ENCODE results near the gene NT5C3A.

NT5C3A gene

DNA sequence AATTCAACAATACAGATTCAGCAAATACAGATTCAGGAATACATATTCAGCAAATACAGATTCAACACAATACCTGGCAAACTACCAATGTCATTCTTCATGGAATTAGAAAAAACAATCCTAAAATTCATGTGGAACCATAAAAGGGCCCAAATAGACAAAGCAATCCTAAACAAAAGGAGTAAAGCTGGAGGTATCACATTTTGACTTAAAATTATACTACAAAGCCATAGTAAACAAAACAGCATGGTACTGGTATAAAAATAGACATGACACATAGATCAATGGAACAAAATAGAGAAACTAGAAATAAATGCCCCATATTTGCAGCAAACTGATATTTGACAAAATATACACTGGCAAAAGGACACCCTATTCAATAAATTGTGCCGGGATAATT, 3.4 kb upstream of the NT5C3A start:
- TF ChIP-seq, protein P1, sequence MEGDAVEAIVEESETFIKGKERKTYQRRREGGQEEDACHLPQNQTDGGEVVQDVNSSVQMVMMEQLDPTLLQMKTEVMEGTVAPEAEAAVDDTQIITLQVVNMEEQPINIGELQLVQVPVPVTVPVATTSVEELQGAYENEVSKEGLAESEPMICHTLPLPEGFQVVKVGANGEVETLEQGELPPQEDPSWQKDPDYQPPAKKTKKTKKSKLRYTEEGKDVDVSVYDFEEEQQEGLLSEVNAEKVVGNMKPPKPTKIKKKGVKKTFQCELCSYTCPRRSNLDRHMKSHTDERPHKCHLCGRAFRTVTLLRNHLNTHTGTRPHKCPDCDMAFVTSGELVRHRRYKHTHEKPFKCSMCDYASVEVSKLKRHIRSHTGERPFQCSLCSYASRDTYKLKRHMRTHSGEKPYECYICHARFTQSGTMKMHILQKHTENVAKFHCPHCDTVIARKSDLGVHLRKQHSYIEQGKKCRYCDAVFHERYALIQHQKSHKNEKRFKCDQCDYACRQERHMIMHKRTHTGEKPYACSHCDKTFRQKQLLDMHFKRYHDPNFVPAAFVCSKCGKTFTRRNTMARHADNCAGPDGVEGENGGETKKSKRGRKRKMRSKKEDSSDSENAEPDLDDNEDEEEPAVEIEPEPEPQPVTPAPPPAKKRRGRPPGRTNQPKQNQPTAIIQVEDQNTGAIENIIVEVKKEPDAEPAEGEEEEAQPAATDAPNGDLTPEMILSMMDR (IDR thresholded peaks at IDR 0.05; ENCODE audit: insufficient read depth, missing control alignments): no peak
- FAIRE-seq: no peak
- DNase-seq (ENCODE audit: insufficient read length, low spot score): no peak

DNA sequence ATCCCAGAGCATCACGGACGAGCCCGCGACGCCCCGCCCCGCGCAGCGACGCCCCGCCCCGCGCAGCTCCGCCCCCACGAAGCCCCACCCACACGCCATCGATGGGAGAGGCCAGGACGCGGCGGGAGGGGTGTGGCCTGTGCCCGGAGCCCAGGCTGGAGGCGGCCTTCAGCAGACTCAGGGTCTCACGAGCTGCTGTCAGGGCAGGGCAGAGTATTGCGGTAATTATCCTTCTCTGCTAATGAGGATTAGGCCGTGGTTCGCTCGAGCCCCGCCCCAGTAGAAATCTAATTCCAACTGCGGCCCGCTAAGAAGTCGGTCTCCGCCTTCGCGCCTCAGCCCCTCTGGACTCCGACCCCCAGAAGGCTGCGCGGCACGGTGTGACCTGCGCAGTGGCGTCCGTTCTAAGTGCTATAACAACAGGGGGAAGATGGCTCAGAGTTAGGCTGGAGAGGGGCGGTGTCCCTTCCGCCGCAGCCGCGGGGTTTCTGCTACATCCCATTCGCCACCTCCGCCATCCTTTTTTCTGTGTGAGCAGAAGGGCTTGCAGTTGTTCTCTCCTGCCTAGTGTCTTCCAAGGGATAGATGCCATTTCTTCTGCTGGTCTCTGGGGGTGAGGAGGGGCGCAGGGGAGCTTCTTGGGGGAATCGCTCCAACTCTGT, 337 bp upstream of the NT5C3A start:
- FAIRE-seq (no peak), DNase-seq (ENCODE audit: insufficient read length, low spot score) (peak; percentile 70)

DNA sequence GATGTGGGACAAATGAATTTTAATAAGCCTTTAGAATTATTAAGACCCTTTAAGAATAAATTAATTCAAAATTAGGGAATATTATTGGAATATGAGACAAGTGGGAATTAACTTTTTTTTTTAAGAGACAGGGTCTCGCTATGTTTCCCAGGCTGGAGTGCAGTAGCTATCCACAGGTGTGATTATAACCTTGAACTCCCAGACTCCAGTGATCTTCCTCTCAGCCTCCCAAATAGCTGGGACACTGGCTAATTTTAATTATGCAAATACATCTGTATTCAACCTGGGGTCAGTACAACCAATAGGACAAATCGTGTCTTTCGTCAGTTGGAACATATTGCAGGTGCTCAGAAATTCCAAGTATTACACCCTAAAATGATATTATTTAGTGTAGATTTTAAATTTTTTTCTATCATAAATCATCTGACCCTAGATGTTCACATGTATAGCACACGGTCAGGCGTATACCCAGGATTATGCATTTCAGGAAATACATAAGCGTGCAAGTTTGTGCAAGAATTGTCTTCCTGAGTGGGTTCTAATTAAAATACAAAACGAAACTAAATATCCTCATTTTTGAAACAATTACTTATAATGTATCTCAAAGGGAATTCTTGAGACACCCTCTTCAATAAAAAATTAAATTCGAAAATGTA, 1.2 kb downstream of the NT5C3A start:
- DNase-seq (ENCODE audit: insufficient read length, low spot score) (no peak), FAIRE-seq (no peak)
- TF ChIP-seq, protein P1 (IDR thresholded peaks at IDR 0.05; ENCODE audit: insufficient read depth, missing control alignments): no peak

More for the DNA sequence above, 337 bp upstream of the NT5C3A start:
- TF ChIP-seq, protein P1 (IDR thresholded peaks at IDR 0.05; ENCODE audit: insufficient read depth, missing control alignments): no peak

DNA sequence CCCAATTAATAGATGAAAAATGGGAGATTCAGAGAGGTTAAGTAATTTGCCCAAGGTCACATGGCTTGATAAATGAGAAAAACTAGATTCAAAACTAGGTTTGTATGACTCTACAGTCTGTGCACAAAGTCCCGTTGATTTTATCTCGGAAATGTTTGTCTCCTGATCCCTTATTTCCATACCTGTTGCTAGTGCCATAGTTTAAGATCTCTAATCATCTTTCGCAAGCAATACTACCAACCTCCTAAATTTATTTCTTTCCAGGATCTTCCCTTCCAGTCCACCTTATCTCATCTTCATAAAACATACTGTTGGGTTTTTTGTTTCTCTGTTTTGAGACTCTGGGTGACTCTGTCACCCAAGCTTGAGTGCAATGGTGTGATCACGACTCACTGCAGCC, 2.9 kb downstream of the NT5C3A start:
- FAIRE-seq (no peak), DNase-seq (ENCODE audit: insufficient read length, low spot score) (no peak)
- TF ChIP-seq, protein P1 (IDR thresholded peaks at IDR 0.05; ENCODE audit: insufficient read depth, missing control alignments): no peak

DNA sequence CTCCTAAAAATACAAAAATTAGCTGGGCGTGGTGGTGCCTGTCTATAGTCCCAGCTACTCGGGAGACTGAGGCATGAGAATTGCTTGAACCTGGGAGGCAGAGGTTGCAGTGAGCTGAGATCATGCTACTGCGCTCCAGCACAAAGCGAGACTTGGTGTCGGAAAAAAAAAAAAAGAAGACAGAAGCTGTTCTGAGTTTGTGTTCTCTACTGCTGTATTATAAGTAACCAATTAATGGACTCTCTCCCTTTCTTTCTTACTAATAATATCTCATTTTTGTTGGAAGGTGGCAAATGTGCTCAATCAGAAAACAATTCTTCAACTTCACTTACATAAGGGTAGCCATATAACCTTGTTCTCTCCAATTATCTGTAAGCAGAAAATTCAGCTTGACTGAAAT, 7.4 kb downstream of the NT5C3A start:
- FAIRE-seq (no peak), DNase-seq (ENCODE audit: insufficient read length, low spot score) (no peak)
- TF ChIP-seq, protein P1 (IDR thresholded peaks at IDR 0.05; ENCODE audit: insufficient read depth, missing control alignments): no peak

DNA sequence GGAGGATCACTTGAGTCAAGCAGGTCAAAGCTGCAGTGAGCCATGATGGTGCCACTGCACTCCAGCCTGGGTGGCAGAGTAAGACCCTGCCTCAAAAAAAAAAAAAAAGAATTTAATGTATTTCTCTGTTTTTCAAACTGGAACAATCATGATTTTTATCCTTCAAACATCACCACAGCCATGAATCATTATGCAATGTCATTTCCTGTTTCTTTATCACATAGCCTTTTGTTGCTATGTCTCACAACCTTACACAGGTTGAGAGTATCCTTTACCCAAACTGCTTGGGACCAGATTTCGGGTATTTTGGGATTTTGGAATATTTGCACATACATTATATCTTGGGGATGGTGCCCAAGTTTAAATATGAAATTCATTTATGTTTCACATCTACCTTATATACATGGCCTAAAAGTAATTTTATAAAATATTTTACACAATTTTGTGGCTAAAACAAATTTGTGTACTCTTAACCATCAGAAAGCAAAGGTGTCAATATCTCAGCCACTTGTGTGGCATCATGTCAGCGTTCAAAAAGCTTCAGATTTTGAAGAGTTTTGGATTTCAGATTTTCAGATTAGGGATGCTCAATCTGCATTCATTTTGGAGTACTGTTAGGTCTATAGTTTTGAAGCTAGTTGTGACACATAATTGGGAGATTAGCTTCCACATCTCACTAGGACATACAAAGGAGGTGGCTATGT, 8.2 kb downstream of the NT5C3A start:
- TF ChIP-seq, protein P1 (IDR thresholded peaks at IDR 0.05; ENCODE audit: insufficient read depth, missing control alignments): no peak
- no peak for DNase-seq (ENCODE audit: insufficient read length, low spot score)
- no peak for FAIRE-seq
